HEK293 (cell line): ENCODE measurements around the gene IL5RA.

ENCODE experiments used
- RBAK ChIP-seq: fragments of 450-650 bp; formaldehyde crosslinking; IDR thresholded peaks from 2 replicates; pipeline ENCODE4 v1.5.1; 2016; ENCODE audit warnings: missing biosample characterization, missing genetic modification characterization
- YY1 ChIP-seq: fragments of 450-650 bp; formaldehyde crosslinking; IDR thresholded peaks from 2 replicates; pipeline ENCODE4 v1.5.1; 2018; ENCODE audit warnings: missing biosample characterization, missing genetic modification characterization
- ZBTB17 ChIP-seq: fragments of 450-650 bp; formaldehyde crosslinking; IDR thresholded peaks from 2 replicates; pipeline ENCODE4 v1.5.1; 2016; ENCODE audit warnings: missing biosample characterization, missing genetic modification characterization
- ZBTB8A ChIP-seq: fragments of 450-650 bp; formaldehyde crosslinking; IDR thresholded peaks from 2 replicates; pipeline ENCODE4 v1.5.1; 2016; ENCODE audit warnings: missing biosample characterization, missing genetic modification characterization
- ZFHX2 ChIP-seq: fragments of 450-650 bp; formaldehyde crosslinking; conservative IDR thresholded peaks from 2 replicates; pipeline ENCODE4 v1.5.1; 2016; ENCODE audit warnings: missing biosample characterization, missing genetic modification characterization
- ZNF239 ChIP-seq: fragments of 450-650 bp; formaldehyde crosslinking; IDR thresholded peaks from 2 replicates; pipeline ENCODE4 v1.5.1; 2016; ENCODE audit warnings: missing biosample characterization, missing genetic modification characterization
- ZNF24 ChIP-seq: fragments of 450-650 bp; formaldehyde crosslinking; IDR thresholded peaks from 2 replicates; pipeline ENCODE4 v1.5.1; 2016; ENCODE audit warnings: missing biosample characterization, missing genetic modification characterization
- ZNF530 ChIP-seq: fragments of 450-650 bp; formaldehyde crosslinking; IDR thresholded peaks from 2 replicates; pipeline ENCODE4 v1.5.1; 2016; ENCODE audit warnings: low read depth, missing biosample characterization, missing genetic modification characterization
- TF ChIP-seq, protein P1 (sequence below): fragments of 450-650 bp; formaldehyde crosslinking; IDR thresholded peaks from 2 replicates; pipeline ENCODE4 v1.5.1; 2016; ENCODE audit warnings: missing biosample characterization, missing genetic modification characterization

GRCh38 chr3:3080309-3080708 is 29.9 kb downstream of the IL5RA start:
- TF ChIP-seq, protein P1, sequence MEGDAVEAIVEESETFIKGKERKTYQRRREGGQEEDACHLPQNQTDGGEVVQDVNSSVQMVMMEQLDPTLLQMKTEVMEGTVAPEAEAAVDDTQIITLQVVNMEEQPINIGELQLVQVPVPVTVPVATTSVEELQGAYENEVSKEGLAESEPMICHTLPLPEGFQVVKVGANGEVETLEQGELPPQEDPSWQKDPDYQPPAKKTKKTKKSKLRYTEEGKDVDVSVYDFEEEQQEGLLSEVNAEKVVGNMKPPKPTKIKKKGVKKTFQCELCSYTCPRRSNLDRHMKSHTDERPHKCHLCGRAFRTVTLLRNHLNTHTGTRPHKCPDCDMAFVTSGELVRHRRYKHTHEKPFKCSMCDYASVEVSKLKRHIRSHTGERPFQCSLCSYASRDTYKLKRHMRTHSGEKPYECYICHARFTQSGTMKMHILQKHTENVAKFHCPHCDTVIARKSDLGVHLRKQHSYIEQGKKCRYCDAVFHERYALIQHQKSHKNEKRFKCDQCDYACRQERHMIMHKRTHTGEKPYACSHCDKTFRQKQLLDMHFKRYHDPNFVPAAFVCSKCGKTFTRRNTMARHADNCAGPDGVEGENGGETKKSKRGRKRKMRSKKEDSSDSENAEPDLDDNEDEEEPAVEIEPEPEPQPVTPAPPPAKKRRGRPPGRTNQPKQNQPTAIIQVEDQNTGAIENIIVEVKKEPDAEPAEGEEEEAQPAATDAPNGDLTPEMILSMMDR (tag by site-specific recombination) = no peak
- TF ChIP-seq ZFHX2 (tag by site-specific recombination) (no peak), ZBTB17 (tag by site-specific recombination) (no peak), RBAK (tag by site-specific recombination) (no peak), ZNF239 (tag by site-specific recombination) (no peak), ZBTB8A (tag by site-specific recombination) (no peak), ZNF530 (tag by site-specific recombination) (no peak), ZNF24 (no peak), YY1 (tag by site-specific recombination) (no peak)
